ENCODE data around the gene WDFY4.
A peak's percentile ranks its signal among the peaks of the same experiment; 100 is the strongest.

The WDFY4 gene

DNA sequence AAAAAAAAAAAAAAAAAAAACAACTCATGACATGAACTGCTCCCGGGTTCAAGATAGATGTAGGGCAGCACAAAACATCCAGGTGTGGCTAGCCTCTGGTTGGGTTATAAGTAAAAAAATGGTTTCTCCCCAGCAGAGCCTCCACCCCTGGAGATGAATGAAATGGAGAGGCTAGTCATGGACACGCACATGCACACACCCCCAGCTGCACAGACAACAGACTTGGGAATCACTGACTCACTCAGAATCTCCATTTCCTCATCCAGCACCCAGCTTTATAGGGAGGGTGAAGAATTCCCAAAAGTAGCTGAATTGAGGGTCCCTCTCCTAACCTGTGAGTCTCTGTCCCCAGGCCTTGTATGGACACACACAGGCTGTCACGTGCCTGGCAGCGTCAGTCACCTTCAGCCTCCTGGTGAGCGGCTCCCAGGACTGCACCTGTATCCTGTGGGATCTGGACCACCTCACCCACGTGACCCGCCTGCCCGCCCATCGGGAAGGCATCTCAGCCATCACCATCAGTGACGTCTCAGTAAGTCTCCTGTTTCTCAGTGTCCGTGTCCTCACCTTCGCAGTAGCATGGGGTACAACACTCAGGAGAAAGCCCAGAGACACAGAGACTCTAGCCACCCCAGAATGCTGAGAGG, 290.0 kb downstream of the WDFY4 start:
- peaks cover 0 to 53% of the 10 kb centered on the region in 2 experiments for H3K27me3 ChIP-seq (ENCODE audit: control insufficient read depth in 1 of 2, insufficient read depth in 1 of 2, low read length in 2 of 2)
- H2BK5ac ChIP-seq (ENCODE audit: low read depth, low read length, poor library complexity, severe bottlenecking) = no peak overlapping the region
- H3K36me3 ChIP-seq (ENCODE audit: control insufficient read depth in 1 of 2, insufficient read depth in 2 of 2, low read depth in 1 of 2, low read length in 2 of 2) = no peaks in the 10 kb centered on the region
- no peak overlapping the region for H3K4ac ChIP-seq (ENCODE audit: low read depth in 1 of 2, low read length in 2 of 2)
- no peaks in the 10 kb centered on the region for H3K9me3 ChIP-seq (ENCODE audit: control insufficient read depth, low read length)
- no peak overlapping the region for H2BK15ac ChIP-seq (ENCODE audit: low read depth, poor library complexity, severe bottlenecking)
- no peak overlapping the region for H2BK120ac ChIP-seq (ENCODE audit: low read depth, low read length)
- no peak overlapping the region for H3K4me3 ChIP-seq (ENCODE audit: insufficient read depth in 1 of 2, low read depth in 1 of 2, low read length in 2 of 2)
- H4K91ac ChIP-seq (ENCODE audit: low read length) = no peak overlapping the region
- H3K79me1 ChIP-seq (replicated peaks; ENCODE audit: low read length, poor library complexity, severe bottlenecking) = no peaks in the 10 kb centered on the region
- H3K27ac ChIP-seq (ENCODE audit: low read length, poor library complexity, severe bottlenecking) = no peak overlapping the region
- no peak overlapping the region for H3K14ac ChIP-seq (ENCODE audit: low read length in 2 of 2)
- no peak overlapping the region for H4K8ac ChIP-seq (ENCODE audit: low read length)
- H2BK12ac ChIP-seq (ENCODE audit: low read length in 2 of 2) = no peak overlapping the region
- no peak overlapping the region for H2AFZ ChIP-seq (ENCODE audit: low read depth, low read length)
- H3K23ac ChIP-seq (ENCODE audit: low read length in 2 of 2) = no peak overlapping the region
- no peak for DNase-seq
- H3K4me2 ChIP-seq (ENCODE audit: low read length, poor library complexity, severe bottlenecking) = no peak overlapping the region
- no peaks in the 10 kb centered on the region for H3K4me1 ChIP-seq (ENCODE audit: control insufficient read depth, insufficient read depth, low read depth, low read length)
- H2AK5ac ChIP-seq (ENCODE audit: low read length, severe bottlenecking) = no peak overlapping the region
- H3K18ac ChIP-seq (ENCODE audit: low read depth in 1 of 2, low read length in 2 of 2) = no peak overlapping the region
- H3K9ac ChIP-seq (ENCODE audit: low read length) = no peak overlapping the region
- 86% methylated on average over 11 of the region's 12 CpGs for WGBS

DNA sequence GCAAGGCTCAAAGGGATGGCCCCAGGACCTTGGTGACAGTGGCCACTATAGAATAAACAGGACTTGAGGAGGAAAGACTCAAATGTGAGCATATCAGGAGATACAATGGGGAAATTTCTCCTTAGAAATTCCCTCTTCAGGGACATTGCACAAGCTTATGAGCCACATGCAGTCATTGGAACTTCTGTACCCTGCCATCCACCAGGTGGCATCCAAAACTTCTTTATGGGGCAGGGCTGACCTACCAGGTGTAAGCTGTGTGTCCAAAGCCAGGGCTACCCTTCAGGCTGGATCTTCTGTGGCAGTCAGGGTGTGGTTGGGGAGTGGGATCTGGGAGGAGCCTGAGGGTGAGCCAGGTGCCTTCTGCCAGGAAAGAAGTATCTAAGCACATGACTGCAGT, 291.5 kb downstream of the WDFY4 start:
- no peak overlapping the region for H3K23ac ChIP-seq (ENCODE audit: low read length in 2 of 2)
- H3K27me3 ChIP-seq (ENCODE audit: control insufficient read depth in 1 of 2, insufficient read depth in 1 of 2, low read length in 2 of 2) = peaks cover 0 to 45% of the 10 kb centered on the region in 2 experiments
- no peak overlapping the region for H3K27ac ChIP-seq (ENCODE audit: low read length, poor library complexity, severe bottlenecking)
- no peak overlapping the region for H3K14ac ChIP-seq (ENCODE audit: low read length in 2 of 2)
- no peak overlapping the region for H2BK5ac ChIP-seq (ENCODE audit: low read depth, low read length, poor library complexity, severe bottlenecking)
- H3K4me1 ChIP-seq (ENCODE audit: control insufficient read depth, insufficient read depth, low read depth, low read length) = no peaks in the 10 kb centered on the region
- H2AK5ac ChIP-seq (ENCODE audit: low read length, severe bottlenecking) = no peak overlapping the region
- no peak overlapping the region for H2BK120ac ChIP-seq (ENCODE audit: low read depth, low read length)
- no peak overlapping the region for H3K4me3 ChIP-seq (ENCODE audit: insufficient read depth in 1 of 2, low read depth in 1 of 2, low read length in 2 of 2)
- no peak overlapping the region for H3K4ac ChIP-seq (ENCODE audit: low read depth in 1 of 2, low read length in 2 of 2)
- no peak overlapping the region for H4K91ac ChIP-seq (ENCODE audit: low read length)
- H3K4me2 ChIP-seq (ENCODE audit: low read length, poor library complexity, severe bottlenecking) = no peak overlapping the region
- H2BK15ac ChIP-seq (ENCODE audit: low read depth, poor library complexity, severe bottlenecking) = no peak overlapping the region
- no peak overlapping the region for H3K18ac ChIP-seq (ENCODE audit: low read depth in 1 of 2, low read length in 2 of 2)
- no peaks in the 10 kb centered on the region for H3K79me1 ChIP-seq (replicated peaks; ENCODE audit: low read length, poor library complexity, severe bottlenecking)
- DNase-seq = no peak
- no peak overlapping the region for H3K9ac ChIP-seq (ENCODE audit: low read length)
- H2BK12ac ChIP-seq (ENCODE audit: low read length in 2 of 2) = no peak overlapping the region
- H3K9me3 ChIP-seq (ENCODE audit: control insufficient read depth, low read length) = no peaks in the 10 kb centered on the region
- H4K8ac ChIP-seq (ENCODE audit: low read length) = no peak overlapping the region
- no peaks in the 10 kb centered on the region for H3K36me3 ChIP-seq (ENCODE audit: control insufficient read depth in 1 of 2, insufficient read depth in 2 of 2, low read depth in 1 of 2, low read length in 2 of 2)
- no peak overlapping the region for H2AFZ ChIP-seq (ENCODE audit: low read depth, low read length)

- Histone ChIP-seq H3K27ac (ENCODE audit: low read length, poor library complexity, severe bottlenecking) (no peak overlapping the region), H2AK5ac (ENCODE audit: low read length, severe bottlenecking) (no peak overlapping the region), H3K9ac (ENCODE audit: low read length) (no peak overlapping the region), H3K4me3 (ENCODE audit: insufficient read depth in 1 of 2, low read depth in 1 of 2, low read length in 2 of 2) (no peak overlapping the region), H4K8ac (ENCODE audit: low read length) (no peak overlapping the region), H2BK12ac (ENCODE audit: low read length in 2 of 2) (no peak overlapping the region), H4K91ac (ENCODE audit: low read length) (no peak overlapping the region), H2BK5ac (ENCODE audit: low read depth, low read length, poor library complexity, severe bottlenecking) (no peak overlapping the region), H3K27me3 (ENCODE audit: control insufficient read depth in 1 of 2, insufficient read depth in 1 of 2, low read length in 2 of 2) (peaks cover 8 to 52% of the 10 kb centered on the region in 2 experiments), H3K9me3 (ENCODE audit: control insufficient read depth, low read length) (no peaks in the 10 kb centered on the region), H3K4ac (ENCODE audit: low read depth in 1 of 2, low read length in 2 of 2) (no peak overlapping the region), H3K36me3 (ENCODE audit: control insufficient read depth in 1 of 2, insufficient read depth in 2 of 2, low read depth in 1 of 2, low read length in 2 of 2) (no peaks in the 10 kb centered on the region), H2BK120ac (ENCODE audit: low read depth, low read length) (no peak overlapping the region), H2BK15ac (ENCODE audit: low read depth, poor library complexity, severe bottlenecking) (no peak overlapping the region), H3K79me1 (replicated peaks; ENCODE audit: low read length, poor library complexity, severe bottlenecking) (no peaks in the 10 kb centered on the region), H3K4me2 (ENCODE audit: low read length, poor library complexity, severe bottlenecking) (no peak overlapping the region), H3K4me1 (ENCODE audit: control insufficient read depth, insufficient read depth, low read depth, low read length) (no peaks in the 10 kb centered on the region), H3K23ac (ENCODE audit: low read length in 2 of 2) (no peak overlapping the region), H2AFZ (ENCODE audit: low read depth, low read length) (no peak overlapping the region), H3K14ac (ENCODE audit: low read length in 2 of 2) (no peak overlapping the region), H3K18ac (ENCODE audit: low read depth in 1 of 2, low read length in 2 of 2) (no peak overlapping the region)
- DNase-seq = no peak
- 72% methylated on average over 5 of the region's 5 CpGs for WGBS
Observed at GRCh38 chr10:48978318-48978717, 293.6 kb downstream of the WDFY4 start.

GRCh38 chr10:48981310-48981907, 296.7 kb downstream of the WDFY4 start:
- Histone ChIP-seq H3K14ac (ENCODE audit: low read length in 2 of 2) (no peak overlapping the region), H3K4me1 (ENCODE audit: control insufficient read depth, insufficient read depth, low read depth, low read length) (no peaks in the 10 kb centered on the region), H2BK120ac (ENCODE audit: low read depth, low read length) (no peak overlapping the region), H3K27me3 (ENCODE audit: control insufficient read depth in 1 of 2, insufficient read depth in 1 of 2, low read length in 2 of 2) (peaks cover 8 to 38% of the 10 kb centered on the region in 2 experiments), H3K9me3 (ENCODE audit: control insufficient read depth, low read length) (no peaks in the 10 kb centered on the region), H2AK5ac (ENCODE audit: low read length, severe bottlenecking) (no peak overlapping the region), H4K8ac (ENCODE audit: low read length) (no peak overlapping the region), H3K79me1 (replicated peaks; ENCODE audit: low read length, poor library complexity, severe bottlenecking) (no peaks in the 10 kb centered on the region), H2BK15ac (ENCODE audit: low read depth, poor library complexity, severe bottlenecking) (no peak overlapping the region), H3K9ac (ENCODE audit: low read length) (no peak overlapping the region), H3K23ac (ENCODE audit: low read length in 2 of 2) (no peak overlapping the region), H3K4me2 (ENCODE audit: low read length, poor library complexity, severe bottlenecking) (no peak overlapping the region), H4K91ac (ENCODE audit: low read length) (no peak overlapping the region), H3K18ac (ENCODE audit: low read depth in 1 of 2, low read length in 2 of 2) (no peak overlapping the region), H2BK5ac (ENCODE audit: low read depth, low read length, poor library complexity, severe bottlenecking) (no peak overlapping the region), H3K36me3 (ENCODE audit: control insufficient read depth in 1 of 2, insufficient read depth in 2 of 2, low read depth in 1 of 2, low read length in 2 of 2) (no peaks in the 10 kb centered on the region), H3K27ac (ENCODE audit: low read length, poor library complexity, severe bottlenecking) (no peak overlapping the region), H2BK12ac (ENCODE audit: low read length in 2 of 2) (no peak overlapping the region), H3K4ac (ENCODE audit: low read depth in 1 of 2, low read length in 2 of 2) (no peak overlapping the region), H2AFZ (ENCODE audit: low read depth, low read length) (no peak overlapping the region), H3K4me3 (ENCODE audit: insufficient read depth in 1 of 2, low read depth in 1 of 2, low read length in 2 of 2) (no peak overlapping the region)
- 30% methylated on average over 10 of the region's 12 CpGs for WGBS
- DNase-seq = peak; percentile 22
